HepG2 (cell line): ENCODE measurements around the gene ST3GAL5. TPM values are rescaled to one million over a fixed set of nuclear protein-coding genes. Genes with fewer than 3 reads are reported as not detected.

Experiments used
- ATAC-seq: fragments of 200-7000 bp; cut with Tn5 transposase; 3 replicates; pipeline ENCODE4 v1.9.1; 2020; ENCODE audit warnings: mild to moderate bottlenecking, moderate library complexity
- BruUV-seq: library from RNA; stranded (reverse); fragments of 400-500 nt; replicated peaks from 2 replicates; lab custom pipeline; 2021; lab: Mats Ljungman, UMichigan
- CTCF ChIA-PET: fragments of 300-600 bp; formaldehyde crosslinking; extraction: SDS; loops from one replicate; lab custom pipeline; 2021; ENCODE audit warnings: low total read pairs, inconsistent platforms, low intra/inter-chr PET ratio; lab: Yijun Ruan, JAX
- POLR2A ChIA-PET: fragments of 350-600 bp; sonication (Branson Sonifier 250); formaldehyde crosslinking; loops from one replicate; lab custom pipeline; 2020; ENCODE audit warnings: antibody characterized with exemption, inconsistent platforms; lab: Yijun Ruan, JAX
- DNase-seq: peaks from one replicate; pipeline ENCODE4 v3.0.0-alpha.2; 2015; ENCODE audit warnings: low spot score
- FAIRE-seq: peaks from 3 replicates; lab custom pipeline; 2011; peaks lifted over from hg19 to GRCh38; lab: Jason Lieb, UNC
- H2AFZ ChIP-seq: one replicate; pipeline ENCODE4 v1.6.1; 2011; ENCODE audit warnings: low read length, inconsistent platforms
- H3K27ac ChIP-seq: fragments of 300-600 bp; 3 replicates; pipeline ENCODE4 v1.8.0; 2011; ENCODE audit warnings: mixed run types, mild to moderate bottlenecking, mixed read lengths, low read length, inconsistent platforms; ENCODE audit not compliant: insufficient read depth; ENCODE audit errors: extremely low read length
- H3K27me3 ChIP-seq, 2 experiments: fragments of 200-600 bp in 1 of 2; 2 replicates in 1 of 2; 3 replicates in 1 of 2; pipeline versions ENCODE4 v1.6.0 to v1.8.0; 2011; ENCODE audit warnings: low read length in 2 of 2, mild to moderate bottlenecking in 2 of 2, moderate library complexity in 2 of 2, inconsistent platforms in 1 of 2; ENCODE audit not compliant: insufficient read depth in 2 of 2, control insufficient read depth in 1 of 2
- H3K36me3 ChIP-seq, 2 experiments: fragments of 200-600 bp in 1 of 2; replicated peaks in 1 of 2; 2 replicates in 1 of 2; 3 replicates in 1 of 2; pipeline versions ENCODE4 v1.5.1 to v1.8.0; 2011; ENCODE audit warnings: low read length in 2 of 2, inconsistent platforms in 1 of 2; ENCODE audit not compliant: insufficient read depth in 2 of 2, control insufficient read depth in 1 of 2
- H3K4me1 ChIP-seq: 2 replicates; pipeline ENCODE4 v1.5.1; 2012; ENCODE audit warnings: low read length, inconsistent platforms; ENCODE audit not compliant: insufficient read depth
- H3K4me2 ChIP-seq: 2 replicates; pipeline ENCODE4 v1.6.0; 2011; ENCODE audit warnings: low read depth, low read length, inconsistent platforms
- H3K4me3 ChIP-seq, 3 experiments: fragments of 200-600 bp in 1 of 3; sonication (generic), shearing (Covaris generic) in 1 of 3; replicated peaks in 1 of 3; 2 replicates each; pipeline ENCODE4 v1.5.1; 2011 to 2016; ENCODE audit warnings: low read length in 3 of 3, inconsistent platforms in 2 of 3, low read depth in 2 of 3, mild to moderate bottlenecking in 2 of 3, control low read depth in 1 of 3, mixed read lengths in 1 of 3; ENCODE audit not compliant: insufficient read depth in 1 of 3
- H3K79me2 ChIP-seq: one replicate; pipeline ENCODE4 v1.6.1; 2011; ENCODE audit warnings: low read length, inconsistent platforms; ENCODE audit not compliant: insufficient read depth
- H3K9ac ChIP-seq: 2 replicates; pipeline ENCODE4 v1.6.0; 2011; ENCODE audit warnings: mild to moderate bottlenecking, low read depth, low read length, inconsistent platforms; ENCODE audit not compliant: insufficient read depth
- H3K9me3 ChIP-seq: 2 replicates; pipeline ENCODE4 v1.5.1; 2012; ENCODE audit warnings: mild to moderate bottlenecking, low read length
- H4K20me1 ChIP-seq: 2 replicates; pipeline ENCODE4 v1.6.0; 2011; ENCODE audit warnings: inconsistent platforms, mild to moderate bottlenecking, low read length, moderate library complexity; ENCODE audit not compliant: insufficient read depth
- FOXO4 ChIP-seq: sonication (generic); formaldehyde crosslinking; conservative IDR thresholded peaks from 2 replicates; pipeline ENCODE4 v1.8.1; 2023; ENCODE audit warnings: missing genetic modification reagents
- GPN1 ChIP-seq: sonication (generic); formaldehyde crosslinking; IDR thresholded peaks from 2 replicates; pipeline ENCODE4 v1.5.1; 2020; ENCODE audit warnings: missing genetic modification reagents, borderline replicate concordance
- IRX3 ChIP-seq: sonication (generic); formaldehyde crosslinking; IDR thresholded peaks from 2 replicates; pipeline ENCODE4 v1.8.1; 2023; ENCODE audit warnings: mild to moderate bottlenecking, low read depth, missing genetic modification reagents, borderline replicate concordance
- KDM3A ChIP-seq: IDR thresholded peaks from 2 replicates; pipeline ENCODE4 v1.6.1; 2018; ENCODE audit warnings: low read depth, missing compliant biosample characterization
- MXD1 ChIP-seq: sonication (generic); formaldehyde crosslinking; IDR thresholded peaks from 2 replicates; pipeline ENCODE4 v1.4.0; 2020; ENCODE audit warnings: mild to moderate bottlenecking, missing genetic modification reagents
- PRPF4 ChIP-seq: fragments of 200-400 bp; formaldehyde crosslinking; IDR thresholded peaks from 2 replicates; pipeline ENCODE4 v1.6.1; 2016; ENCODE audit warnings: low read length, low read depth; ENCODE audit not compliant: poor library complexity, severe bottlenecking
- RBM39 ChIP-seq: fragments of 200-400 bp; formaldehyde crosslinking; IDR thresholded peaks from one replicate; pipeline ENCODE4 v1.6.1; 2018; ENCODE audit warnings: antibody characterized with exemption, mild to moderate bottlenecking, low read depth, low read length; ENCODE audit not compliant: poor library complexity, severe bottlenecking
- RFX5 ChIP-seq: IDR thresholded peaks from 2 replicates; pipeline ENCODE4 v1.6.1; 2011; ENCODE audit warnings: low read depth, low read length, improper control_type of control experiment
- TBX3 ChIP-seq: fragments of 450-650 bp; IDR thresholded peaks from 2 replicates; pipeline ENCODE4 v1.6.1; 2017; ENCODE audit warnings: antibody characterized with exemption, mild to moderate bottlenecking, inconsistent platforms, borderline replicate concordance
- ZFY ChIP-seq: sonication (generic); formaldehyde crosslinking; IDR thresholded peaks from 2 replicates; pipeline ENCODE4 v1.4.0; 2020; ENCODE audit warnings: missing genetic modification reagents
- ZNF691 ChIP-seq: sonication (generic); formaldehyde crosslinking; IDR thresholded peaks from 2 replicates; pipeline ENCODE4 v1.4.0; 2020; ENCODE audit warnings: missing genetic modification reagents, low read depth, mild to moderate bottlenecking, borderline replicate concordance
- ZNF704 ChIP-seq: sonication (generic); formaldehyde crosslinking; IDR thresholded peaks from 2 replicates; pipeline ENCODE4 v1.8.1; 2023; ENCODE audit warnings: mild to moderate bottlenecking, inconsistent platforms, moderate library complexity, missing genetic modification reagents, borderline replicate concordance
- WGBS: methylation state at CpG from one replicate; pipeline ENCODE4 v1.1.6; 2017; ENCODE audit warnings: low lambda C conversion rate; 5-methylcytosine and 5-hydroxymethylcytosine counted together
- in situ Hi-C: cut with HindIII; loops from 2 replicates; pipeline ENCODE4 v1.10.0; 2017; ENCODE audit warnings: low pct_unique_long_range_greater_than_20kb; ENCODE audit not compliant: extremely low pct_ligation_motif_present
- intact Hi-C: fragments of 100-400 bp; cut with micrococcal nuclease; formaldehyde crosslinking; loops from one replicate; pipeline ENCODE4 v1.10.0; 2022; ENCODE audit not compliant: unreplicated experiment
- polyA plus RNA-seq, 8 experiments: library from polyadenylated mRNA; depleted of rRNA in 3 of 8; stranded (reverse) in 7 of 8; unstranded in 1 of 8; fragments of >200 nt; fragmentation: Illumina TruSeq in 4 of 8; extraction: Trizol in 4 of 8; gene quantifications; 2 replicates each; pipeline versions ENCODE4 v1.2.1 to v1.2.3, GENCODE V29; 2011 to 2016; ENCODE audit warnings: low read depth in 4 of 8, missing spikeins in 1 of 8, mixed read lengths in 1 of 8; ENCODE audit not compliant: insufficient read depth in 1 of 8
- total RNA-seq, 5 experiments: library from RNA; depleted of rRNA; stranded (reverse); fragments of >200 nt; fragmentation: Illumina TruSeq; extraction: Trizol; gene quantifications; 2 replicates each; pipeline ENCODE4 v1.2.3, GENCODE V29; 2016; ENCODE audit warnings: low read depth in 1 of 5

The ST3GAL5 gene
- total and polyA plus RNA-seq, 2 of the 13 experiments (the other 11 are each of a cell fraction or from before 2014, with no cell fraction given), result 1.3 to 2.0 TPM

GRCh38 chr2:85878719-85879370 is 9.9 kb downstream of the ST3GAL5 start:
- ATAC-seq, result no peak
- no peaks in the 10 kb centered on the region for H3K36me3 ChIP-seq
- H3K4me1 ChIP-seq, result no peaks in the 10 kb centered on the region
- ChIA-PET CTCF (no interaction called here), POLR2A (no interaction called here)
- H3K27ac ChIP-seq, result no peak overlapping the region
- WGBS, result 60% methylated on average over 9 of the region's 9 CpGs
- H3K27me3 ChIP-seq, result no peaks in the 10 kb centered on the region
- DNase-seq, result no peak
- no TSS peak for BruUV-seq
- intact Hi-C loops (no loop called here), in situ Hi-C loops (no loop called here)
- no peak overlapping the region for H3K9ac ChIP-seq
- no peaks in the 10 kb centered on the region for H3K9me3 ChIP-seq
- TF ChIP-seq RFX5 (no peak), ZNF704 (CRISPR knock-in tag) (no peak), MXD1 (CRISPR knock-in tag) (no peak), RBM39 (no peak), PRPF4 (no peak), KDM3A (CRISPR knock-in tag) (no peak), IRX3 (CRISPR knock-in tag) (no peak), ZFY (CRISPR knock-in tag) (no peak), TBX3 (no peak), FOXO4 (CRISPR knock-in tag) (no peak), GPN1 (CRISPR knock-in tag) (no peak), ZNF691 (CRISPR knock-in tag) (no peak)
- no peaks in the 10 kb centered on the region for H4K20me1 ChIP-seq
- H3K4me3 ChIP-seq, result no peak overlapping the region
- H3K4me2 ChIP-seq, result no peak overlapping the region
- no peaks in the 10 kb centered on the region for H3K79me2 ChIP-seq
- no peak overlapping the region for H2AFZ ChIP-seq
- FAIRE-seq, result no peak
